A673 (cell line): ENCODE results near the gene CRYGN. TPM values are rescaled to one million over a fixed set of nuclear protein-coding genes. Genes with fewer than 3 reads are reported as not detected.
A peak's percentile ranks its signal among the peaks of the same experiment; 100 is the strongest.

Experiments used
- BruUV-seq: library from RNA; stranded (reverse); fragments of 400-500 nt; replicated peaks from 2 replicates; lab custom pipeline; 2021; lab: Mats Ljungman, UMichigan
- CTCF ChIA-PET: fragments of 300-600 bp; sonication (Branson Sonifier 250); formaldehyde crosslinking; loops from one replicate; lab custom pipeline; 2022; ENCODE audit warnings: antibody characterized with exemption; lab: Charles Lee
- POLR2A ChIA-PET: fragments of 300-600 bp; sonication (Branson Sonifier 250); formaldehyde crosslinking; loops from one replicate; lab custom pipeline; 2022; ENCODE audit warnings: antibody characterized with exemption; ENCODE audit not compliant: low non-redundant PET; lab: Charles Lee
- DNase-seq: peaks from one replicate; pipeline ENCODE4 v3.0.0-alpha.2; 2015; ENCODE audit warnings: low spot score
- H3K27ac ChIP-seq: fragments of 200-600 bp; sonication (generic); 2 replicates; pipeline ENCODE4 v1.5.1; 2016; ENCODE audit warnings: mixed run types, low read depth, mild to moderate bottlenecking, mixed read lengths, antibody characterized with exemption, low read length; ENCODE audit not compliant: poor library complexity, severe bottlenecking
- H3K27me3 ChIP-seq: fragments of 200-600 bp; sonication (generic); replicated peaks from 2 replicates; pipeline ENCODE4 v1.6.1; 2017; ENCODE audit warnings: mixed run types, low read depth, mild to moderate bottlenecking, mixed read lengths, antibody characterized with exemption, low read length; ENCODE audit not compliant: insufficient read depth, poor library complexity
- H3K36me3 ChIP-seq: fragments of 200-600 bp; sonication (generic); 2 replicates; pipeline ENCODE4 v1.6.1; 2016; ENCODE audit warnings: mixed run types, mild to moderate bottlenecking, mixed read lengths, antibody characterized with exemption, low read length; ENCODE audit not compliant: insufficient read depth, poor library complexity, severe bottlenecking
- H3K4me1 ChIP-seq: fragments of 200-600 bp; sonication (generic); 2 replicates; pipeline ENCODE4 v1.6.1; 2017; ENCODE audit warnings: mixed run types, mild to moderate bottlenecking, mixed read lengths, antibody characterized with exemption, low read length; ENCODE audit not compliant: insufficient read depth, poor library complexity, severe bottlenecking
- H3K4me3 ChIP-seq: fragments of 200-600 bp; sonication (generic); 2 replicates; pipeline ENCODE4 v1.5.1; 2016; ENCODE audit warnings: low read depth, mixed run types, mild to moderate bottlenecking, mixed read lengths, low read length; ENCODE audit not compliant: poor library complexity, severe bottlenecking
- H3K9me3 ChIP-seq: fragments of 200-600 bp; sonication (generic); 2 replicates; pipeline ENCODE4 v1.6.1; 2016; ENCODE audit warnings: mixed run types, low read depth, mild to moderate bottlenecking, mixed read lengths, antibody characterized with exemption, low read length; ENCODE audit not compliant: poor library complexity, severe bottlenecking
- CTCF ChIP-seq: fragments of 300-800, 200-600 bp; sonication (generic); conservative IDR thresholded peaks from 2 replicates; pipeline ENCODE4 v1.5.1; 2017; ENCODE audit warnings: low read depth, mild to moderate bottlenecking, antibody characterized with exemption, low read length, moderate library complexity, mixed read lengths
- EZH2 ChIP-seq: fragments of 200-600 bp; sonication (generic); IDR thresholded peaks from 2 replicates; pipeline ENCODE4 v1.6.1; 2017; ENCODE audit warnings: borderline replicate concordance, low read depth, mild to moderate bottlenecking, mixed read lengths, antibody characterized with exemption, low read length; ENCODE audit not compliant: poor library complexity, severe bottlenecking
- intact Hi-C: fragments of 100-400 bp; cut with micrococcal nuclease; formaldehyde crosslinking; loops from one replicate; pipeline ENCODE4 v1.10.0; 2022; ENCODE audit not compliant: unreplicated experiment
- total RNA-seq: library from RNA; stranded (reverse); gene quantifications from 2 replicates; pipeline ENCODE4 v1.2.3, GENCODE V29; 2021

CRYGN gene
- total RNA-seq, 1 experiment from 2014 or later = 0.13 TPM

- no peak overlapping the region for H3K27ac ChIP-seq
- H3K36me3 ChIP-seq = peaks cover 50% of the 10 kb centered on the region
- H3K9me3 ChIP-seq = peaks cover 3% of the 10 kb centered on the region
- ChIA-PET POLR2A (no interaction called here), CTCF (interaction anchor here (0.5 kb wide), 1 partner anchor 1154 kb away, joined by 3 read pairs; no protein-coding TSS in a partner anchor)
- TF ChIP-seq EZH2 = no peak
- no peak for TF ChIP-seq CTCF
- no peaks in the 10 kb centered on the region for H3K27me3 ChIP-seq
- DNase-seq = no peak
- H3K4me3 ChIP-seq = no peak overlapping the region
- intact Hi-C loops = no loop called here
- BruUV-seq = no TSS peak
- peaks cover 24% of the 10 kb centered on the region for H3K4me1 ChIP-seq
Observed at GRCh38 chr7:151468217-151469018, 28.5 kb upstream of the CRYGN start.

- TF ChIP-seq CTCF = no peak
- TF ChIP-seq EZH2 = no peak
- POLR2A ChIA-PET = no interaction called here
- Histone ChIP-seq H3K9me3 (peaks cover 17% of the 10 kb centered on the region), H3K4me1 (no peaks in the 10 kb centered on the region), H3K4me3 (no peak overlapping the region), H3K27me3 (no peaks in the 10 kb centered on the region), H3K27ac (no peak overlapping the region), H3K36me3 (peaks cover 52% of the 10 kb centered on the region)
- BruUV-seq = no TSS peak
- DNase-seq = no peak
- intact Hi-C loops = no loop called here
- CTCF ChIA-PET = no interaction called here
Observed at GRCh38 chr7:151465169-151465568, 25.2 kb upstream of the CRYGN start.

GRCh38 chr7:151462306-151462779 is 22.4 kb upstream of the CRYGN start:
- no peak for TF ChIP-seq CTCF
- TF ChIP-seq EZH2 = no peak
- ChIA-PET POLR2A (no interaction called here), CTCF (no interaction called here)
- BruUV-seq = no TSS peak
- peak; percentile 19 for DNase-seq
- no peaks in the 10 kb centered on the region for H3K4me1 ChIP-seq
- H3K9me3 ChIP-seq = peaks cover 17% of the 10 kb centered on the region
- no peaks in the 10 kb centered on the region for H3K27me3 ChIP-seq
- intact Hi-C loops = no loop called here
- H3K27ac ChIP-seq = no peak overlapping the region
- H3K36me3 ChIP-seq = peaks cover 32% of the 10 kb centered on the region
- H3K4me3 ChIP-seq = no peak overlapping the region
